OCI-LY1 (cell line): Measurements from ENCODE around the gene METTL26.

Source experiments
- H2AFZ ChIP-seq: fragments of 200-600 bp; sonication (generic), shearing (Covaris generic); 2 replicates; pipeline ENCODE4 v1.6.0; 2014; ENCODE audit warnings: antibody characterized with exemption, mild to moderate bottlenecking, low read length
- H3F3A ChIP-seq: fragments of 200-600 bp; sonication (generic), shearing (Covaris generic); 2 replicates; pipeline ENCODE4 v1.6.0; 2014; ENCODE audit warnings: mild to moderate bottlenecking, antibody characterized with exemption, low read length, moderate library complexity; ENCODE audit not compliant: insufficient read depth
- H3K27ac ChIP-seq: fragments of 200-600 bp; sonication (generic); 2 replicates; pipeline ENCODE4 v1.5.1; 2014; ENCODE audit warnings: low read length, mixed run types, mild to moderate bottlenecking, low read depth; ENCODE audit not compliant: poor library complexity, severe bottlenecking
- H3K27me3 ChIP-seq: fragments of 200-600 bp; sonication (generic); 2 replicates; pipeline ENCODE4 v1.6.0; 2014; ENCODE audit warnings: antibody characterized with exemption, mild to moderate bottlenecking, low read length, moderate library complexity; ENCODE audit not compliant: insufficient read depth
- H3K36me3 ChIP-seq: fragments of 200-600 bp; sonication (generic); 2 replicates; pipeline ENCODE4 v1.6.1; 2014; ENCODE audit warnings: mild to moderate bottlenecking, antibody characterized with exemption, low read length, moderate library complexity, mixed read lengths; ENCODE audit not compliant: insufficient read depth
- H3K4me1 ChIP-seq: fragments of 200-600 bp; sonication (generic); 2 replicates; pipeline ENCODE4 v1.5.1; 2014; ENCODE audit warnings: mild to moderate bottlenecking, low read length, moderate library complexity; ENCODE audit not compliant: insufficient read depth, severe bottlenecking
- H3K4me2 ChIP-seq: fragments of 200-600 bp; sonication (generic), shearing (Covaris generic); 2 replicates; pipeline ENCODE4 v1.6.1; 2014; ENCODE audit warnings: low read length
- H3K4me3 ChIP-seq: fragments of 200-600 bp; sonication (generic); 2 replicates; pipeline ENCODE4 v1.5.1; 2014; ENCODE audit warnings: low read length, low read depth, mild to moderate bottlenecking, mixed read lengths; ENCODE audit not compliant: poor library complexity, severe bottlenecking
- H3K79me2 ChIP-seq: fragments of 200-600 bp; shearing (Covaris generic); 2 replicates; pipeline ENCODE4 v1.6.1; 2016; ENCODE audit warnings: mixed run types, low read length, mixed read lengths; ENCODE audit not compliant: insufficient read depth
- H3K9ac ChIP-seq: fragments of 200-600 bp; sonication (generic), shearing (Covaris generic); 2 replicates; pipeline ENCODE4 v1.6.1; 2014; ENCODE audit warnings: mild to moderate bottlenecking, low read length, mixed read lengths
- H3K9me2 ChIP-seq: fragments of 200-600 bp; sonication (generic), shearing (Covaris generic); 2 replicates; pipeline ENCODE4 v1.6.1; 2014; ENCODE audit warnings: low read depth, mild to moderate bottlenecking, low read length, mixed read lengths
- H3K9me3 ChIP-seq: fragments of 200-600 bp; shearing (Covaris generic); 2 replicates; pipeline ENCODE4 v1.6.1; 2014; ENCODE audit warnings: low read length, mixed read lengths
- H4K20me1 ChIP-seq: fragments of 200-600 bp; sonication (generic), shearing (Covaris generic); 2 replicates; pipeline ENCODE4 v1.6.0; 2016; ENCODE audit warnings: mild to moderate bottlenecking, low read length; ENCODE audit not compliant: insufficient read depth
- EZH2 ChIP-seq: fragments of 200-600 bp; sonication (generic), shearing (Covaris generic); IDR thresholded peaks from 2 replicates; pipeline ENCODE4 v1.8.0; 2017; ENCODE audit warnings: borderline replicate concordance, mixed run types, mild to moderate bottlenecking, antibody characterized with exemption, low read length, moderate library complexity, mixed read lengths
- TF ChIP-seq, protein P1 (sequence below): fragments of 200-600 bp; sonication (generic), shearing (Covaris generic); IDR thresholded peaks from 2 replicates; pipeline ENCODE4 v1.5.1; 2017; ENCODE audit warnings: mild to moderate bottlenecking, antibody characterized with exemption, low read length, moderate library complexity, mixed read lengths

The METTL26 gene

DNA sequence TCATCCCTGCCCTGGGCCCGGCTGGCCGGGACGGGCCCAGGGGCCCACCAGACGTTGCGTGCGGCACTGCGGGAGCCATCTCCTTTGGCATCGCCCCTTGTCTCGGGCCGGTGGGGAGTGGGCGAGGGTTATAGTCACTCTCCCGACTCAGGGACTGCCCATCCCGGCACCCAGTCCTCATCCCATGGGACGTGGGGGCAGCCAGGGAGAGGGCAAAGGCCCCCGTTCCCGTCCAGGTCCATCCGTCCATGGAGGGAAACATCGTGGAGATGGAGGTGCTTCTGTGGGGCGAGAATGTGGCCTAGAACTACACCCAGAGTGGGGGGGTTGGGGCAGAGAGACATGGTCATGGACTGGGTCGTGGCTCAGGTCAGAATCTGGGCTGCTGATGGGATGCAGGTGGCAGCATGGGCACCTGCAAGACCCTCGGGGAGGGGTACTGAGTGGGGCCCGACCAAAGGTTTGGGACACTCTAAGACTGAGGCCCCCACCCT lies 10.6 kb upstream of the METTL26 start:
- Histone ChIP-seq H3K36me3 (peaks cover 12% of the 10 kb centered on the region; the same call in 1 of the 2 replicates), H3K4me2 (peak overlapping the region; percentile 20; the same call in 1 of the 2 replicates), H2AFZ (no peak overlapping the region), H3K4me1 (peaks cover 53% of the 10 kb centered on the region), H3K79me2 (no peaks in the 10 kb centered on the region), H3F3A (no peaks in the 10 kb centered on the region), H3K4me3 (no peak overlapping the region), H3K9ac (no peak overlapping the region), H4K20me1 (no peaks in the 10 kb centered on the region), H3K27ac (no peak overlapping the region), H3K9me3 (no peaks in the 10 kb centered on the region), H3K9me2 (no peaks in the 10 kb centered on the region), H3K27me3 (no peaks in the 10 kb centered on the region)
- TF ChIP-seq, protein P1, sequence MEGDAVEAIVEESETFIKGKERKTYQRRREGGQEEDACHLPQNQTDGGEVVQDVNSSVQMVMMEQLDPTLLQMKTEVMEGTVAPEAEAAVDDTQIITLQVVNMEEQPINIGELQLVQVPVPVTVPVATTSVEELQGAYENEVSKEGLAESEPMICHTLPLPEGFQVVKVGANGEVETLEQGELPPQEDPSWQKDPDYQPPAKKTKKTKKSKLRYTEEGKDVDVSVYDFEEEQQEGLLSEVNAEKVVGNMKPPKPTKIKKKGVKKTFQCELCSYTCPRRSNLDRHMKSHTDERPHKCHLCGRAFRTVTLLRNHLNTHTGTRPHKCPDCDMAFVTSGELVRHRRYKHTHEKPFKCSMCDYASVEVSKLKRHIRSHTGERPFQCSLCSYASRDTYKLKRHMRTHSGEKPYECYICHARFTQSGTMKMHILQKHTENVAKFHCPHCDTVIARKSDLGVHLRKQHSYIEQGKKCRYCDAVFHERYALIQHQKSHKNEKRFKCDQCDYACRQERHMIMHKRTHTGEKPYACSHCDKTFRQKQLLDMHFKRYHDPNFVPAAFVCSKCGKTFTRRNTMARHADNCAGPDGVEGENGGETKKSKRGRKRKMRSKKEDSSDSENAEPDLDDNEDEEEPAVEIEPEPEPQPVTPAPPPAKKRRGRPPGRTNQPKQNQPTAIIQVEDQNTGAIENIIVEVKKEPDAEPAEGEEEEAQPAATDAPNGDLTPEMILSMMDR, result no peak
- no peak for TF ChIP-seq EZH2

DNA sequence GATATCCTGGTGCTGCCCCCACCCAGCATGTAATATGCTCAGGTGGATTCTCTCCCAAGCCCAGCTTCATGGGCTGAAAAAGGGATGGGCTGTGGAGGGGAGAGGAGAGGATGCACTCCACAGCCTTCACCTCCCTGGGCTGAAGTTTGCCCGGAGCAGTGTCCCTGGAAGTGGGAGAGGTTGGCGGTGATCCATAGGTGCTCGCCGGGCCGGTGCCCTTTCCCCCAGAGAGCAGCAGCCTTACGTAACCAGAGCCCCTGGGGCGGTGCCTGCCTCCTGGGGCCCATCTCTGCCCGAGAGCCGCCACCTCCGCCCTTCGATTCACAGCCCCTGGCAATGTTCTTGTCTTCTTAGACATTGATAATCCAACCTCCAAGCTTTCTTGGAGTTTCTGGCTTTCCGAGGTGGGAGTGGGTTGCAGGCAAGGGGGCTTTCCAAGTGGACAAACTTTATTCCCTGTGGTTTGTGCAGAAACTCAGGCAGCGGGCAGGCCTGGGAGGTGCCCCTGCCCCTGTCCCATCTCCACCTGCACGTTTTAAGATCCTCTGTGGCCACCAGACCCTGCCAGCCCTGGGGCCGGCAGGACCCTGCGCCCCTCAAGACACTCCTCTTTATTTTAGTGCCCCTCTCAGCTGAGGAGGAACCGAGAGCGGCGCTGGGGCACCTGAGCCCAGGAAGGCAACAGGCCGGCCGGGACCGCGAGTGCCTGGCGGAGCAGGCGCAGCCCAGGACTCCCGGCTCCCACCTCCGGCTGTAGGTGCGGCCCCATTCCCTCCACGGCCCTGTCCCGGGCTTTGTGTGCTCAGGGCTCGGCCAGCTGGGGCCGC lies 10.0 kb upstream of the METTL26 start:
- Histone ChIP-seq H2AFZ (no peak overlapping the region), H3K9me3 (no peaks in the 10 kb centered on the region), H3K4me2 (peak overlapping the region; percentile 20; the same call in 1 of the 2 replicates), H3K27ac (no peak overlapping the region), H3K9ac (no peak overlapping the region), H3K27me3 (no peaks in the 10 kb centered on the region), H3K4me3 (peak overlapping the region; percentile 10), H3K9me2 (no peaks in the 10 kb centered on the region), H4K20me1 (no peaks in the 10 kb centered on the region), H3K79me2 (no peaks in the 10 kb centered on the region), H3F3A (no peaks in the 10 kb centered on the region), H3K4me1 (peaks cover 57% of the 10 kb centered on the region), H3K36me3 (peaks cover 12% of the 10 kb centered on the region; the same call in 1 of the 2 replicates)
- TF ChIP-seq EZH2, result no peak
- TF ChIP-seq, protein P1, result no peak

DNA sequence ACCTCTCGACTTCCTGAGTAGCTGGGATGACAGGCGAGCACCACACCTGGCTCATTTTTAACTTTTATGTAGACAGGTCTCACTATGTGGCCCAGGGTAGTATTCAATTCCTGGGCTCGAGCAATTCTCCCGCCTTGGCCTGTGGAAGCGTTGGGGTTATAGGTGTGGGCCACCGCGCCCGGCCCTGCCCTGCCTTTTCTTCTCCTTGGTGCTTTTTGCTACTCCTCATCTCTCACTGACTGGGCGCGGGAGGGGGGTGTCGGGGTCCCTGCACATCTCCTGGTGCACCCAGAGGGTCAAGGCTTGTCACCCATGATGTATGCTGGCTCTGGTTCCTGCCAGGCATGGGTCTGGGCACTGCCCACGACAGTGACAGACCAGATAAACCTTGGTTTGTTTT lies 8.5 kb upstream of the METTL26 start:
- Histone ChIP-seq H3K4me3 (no peak overlapping the region), H3F3A (no peaks in the 10 kb centered on the region), H3K4me1 (peaks cover 50% of the 10 kb centered on the region), H3K9me2 (no peaks in the 10 kb centered on the region), H2AFZ (no peak overlapping the region), H3K79me2 (no peaks in the 10 kb centered on the region), H3K9ac (no peak overlapping the region), H4K20me1 (no peaks in the 10 kb centered on the region), H3K4me2 (no peak overlapping the region), H3K27me3 (no peaks in the 10 kb centered on the region), H3K36me3 (peaks cover 12% of the 10 kb centered on the region; the same call in 1 of the 2 replicates), H3K9me3 (no peaks in the 10 kb centered on the region), H3K27ac (no peak overlapping the region)
- TF ChIP-seq, protein P1, result no peak
- no peak for TF ChIP-seq EZH2
